Right kidney (tissue), 9 donors: ENCODE results near the gene GAREM2.
"Not testable (repeated sequence)": the region's sequence is repeated elsewhere in the genome, so short reads cannot be mapped to it uniquely, and the experiment has no call there.

Source experiments
- DNase-seq: peaks from one replicate; pipeline ENCODE4 v3.0.0-alpha.2; 2016
- long read RNA-seq, 8 donors: transcript quantifications; one replicate each; lab custom pipeline, GENCODE V29; 2026

The GAREM2 gene
- long read RNA-seq, donor 1, full-length matches to known transcripts = 1 of 1 reads
- long read RNA-seq, donor 1, partial matches to known transcripts = 0 of 1 reads
- long read RNA-seq, donor 1, other reads (novel, unspliced or antisense) = 0 of 1 reads
- long read RNA-seq, donor 2 = 0 reads
- long read RNA-seq, donor 3 = 0 reads
- long read RNA-seq, donor 4, full-length matches to known transcripts = 1 of 1 reads
- long read RNA-seq, donor 4, partial matches to known transcripts = 0 of 1 reads
- long read RNA-seq, donor 4, other reads (novel, unspliced or antisense) = 0 of 1 reads
- long read RNA-seq, donor 5, full-length matches to known transcripts = 1 of 1 reads
- long read RNA-seq, donor 5, partial matches to known transcripts = 0 of 1 reads
- long read RNA-seq, donor 5, other reads (novel, unspliced or antisense) = 0 of 1 reads
- long read RNA-seq, donor 6, partial matches to known transcripts = 0 of 1 reads
- long read RNA-seq, donor 6, other reads (novel, unspliced or antisense) = 0 of 1 reads
- long read RNA-seq, donor 7, full-length matches to known transcripts = 3 of 27 reads
- long read RNA-seq, donor 7, partial matches to known transcripts = 24 of 27 reads
- long read RNA-seq, donor 7, other reads (novel, unspliced or antisense) = 0 of 27 reads
- long read RNA-seq, donor 8, partial matches to known transcripts = 74 of 131 reads
- long read RNA-seq, donor 8, other reads (novel, unspliced or antisense) = 57 of 131 reads

- DNase-seq = peak; percentile 63
These were observed at the start of gene GAREM2 for GRCh38 chr2:26172871-26173775. TSS of gene GAREM2 (plus strand) at chr2:26173088. CDS start at chr2:26173221, 133 bp downstream.

GRCh38 chr2:26123426-26123825, 49.5 kb upstream of the GAREM2 start:
- no peak for DNase-seq

GRCh38 chr2:26126074-26126473, 46.8 kb upstream of the GAREM2 start:
- no peak for DNase-seq

GRCh38 chr2:26128176-26128575, 44.7 kb upstream of the GAREM2 start:
- no peak for DNase-seq

- DNase-seq = no peak
These were observed 42.1 kb upstream of the GAREM2 start for GRCh38 chr2:26130763-26131162.

GRCh38 chr2:26136451-26136850, 36.4 kb upstream of the GAREM2 start:
- no peak for DNase-seq

- no peak for DNase-seq
These were observed 33.4 kb upstream of the GAREM2 start for GRCh38 chr2:26139269-26140183.

GRCh38 chr2:26141145-26141769, 31.6 kb upstream of the GAREM2 start:
- no peak for DNase-seq

GRCh38 chr2:26144031-26144430, 28.9 kb upstream of the GAREM2 start:
- no peak for DNase-seq

- DNase-seq = peak; percentile 23
These were observed 27.8 kb upstream of the GAREM2 start for GRCh38 chr2:26144953-26145680.

GRCh38 chr2:26148501-26148900, 24.4 kb upstream of the GAREM2 start:
- DNase-seq = no peak

GRCh38 chr2:26150243-26150642, 22.6 kb upstream of the GAREM2 start:
- DNase-seq = no peak

GRCh38 chr2:26157580-26157979, 15.3 kb upstream of the GAREM2 start:
- DNase-seq = no peak

- DNase-seq = no peak
These were observed 11.0 kb upstream of the GAREM2 start for GRCh38 chr2:26161926-26162325.

- DNase-seq = no peak
These were observed 9.9 kb upstream of the GAREM2 start for GRCh38 chr2:26162963-26163362.

- DNase-seq = no peak
These were observed 8.7 kb upstream of the GAREM2 start for GRCh38 chr2:26164231-26164630.

GRCh38 chr2:26164641-26165211, 8.2 kb upstream of the GAREM2 start:
- no peak for DNase-seq

- no peak for DNase-seq
These were observed 7.5 kb upstream of the GAREM2 start for GRCh38 chr2:26165403-26165802.

- not testable (repeated sequence) for DNase-seq
These were observed 6.3 kb upstream of the GAREM2 start for GRCh38 chr2:26166541-26166940.

- no peak for DNase-seq
These were observed 4.1 kb upstream of the GAREM2 start for GRCh38 chr2:26168785-26169184.
